PC-3 (cell line): ENCODE data around the gene ZNF780B. TPM values are rescaled to one million over a fixed set of nuclear protein-coding genes. Genes with fewer than 3 reads are reported as not detected.

ENCODE experiments used
- ATAC-seq: fragments of 200-7000 bp; cut with Tn5 transposase; 2 replicates; pipeline ENCODE4 v1.9.1; 2020; ENCODE audit warnings: mild to moderate bottlenecking, moderate library complexity
- BruUV-seq: library from RNA; stranded (reverse); fragments of 400-500 nt; replicated peaks from 2 replicates; lab custom pipeline; 2021; lab: Mats Ljungman, UMichigan
- CTCF ChIA-PET: fragments of 300-600 bp; sonication (Branson Sonifier 250); formaldehyde crosslinking; loops from one replicate; lab custom pipeline; 2022; ENCODE audit warnings: antibody characterized with exemption; lab: Charles Lee
- POLR2A ChIA-PET: fragments of 300-600 bp; sonication (Branson Sonifier 250); formaldehyde crosslinking; loops from one replicate; lab custom pipeline; 2022; ENCODE audit warnings: antibody characterized with exemption; ENCODE audit not compliant: unreplicated experiment; lab: Charles Lee
- DNase-seq: peaks from one replicate; pipeline ENCODE4 v3.0.0-alpha.2; 2015
- H2AFZ ChIP-seq: fragments of 300-600 bp; sonication (generic); 2 replicates; pipeline ENCODE4 v1.6.0; 2016; ENCODE audit warnings: antibody characterized with exemption, low read length
- H3F3A ChIP-seq: fragments of 300-600 bp; sonication (generic); one replicate; pipeline ENCODE4 v1.6.0; 2017; ENCODE audit warnings: antibody characterized with exemption, low read length, control low read depth, mild to moderate bottlenecking; ENCODE audit not compliant: unreplicated experiment
- H3K27ac ChIP-seq: fragments of 300-600 bp; sonication (generic); 2 replicates; pipeline ENCODE4 v1.5.1; 2016; ENCODE audit warnings: mild to moderate bottlenecking, low read length
- H3K27me3 ChIP-seq: fragments of 300-600 bp; sonication (generic); 2 replicates; pipeline ENCODE4 v1.6.1; 2016; ENCODE audit warnings: low read length, mixed read lengths
- H3K36me3 ChIP-seq: fragments of 300-600 bp; sonication (generic); 2 replicates; pipeline ENCODE4 v1.6.1; 2016; ENCODE audit warnings: low read depth, mixed run types, low read length, mixed read lengths
- H3K4me1 ChIP-seq: fragments of 300-600 bp; sonication (generic); 2 replicates; pipeline ENCODE4 v1.5.1; 2016; ENCODE audit warnings: low read length; ENCODE audit not compliant: insufficient read depth
- H3K4me2 ChIP-seq: fragments of 300-600 bp; sonication (generic); 2 replicates; pipeline ENCODE4 v1.6.0; 2016; ENCODE audit warnings: low read length
- H3K4me3 ChIP-seq: fragments of 300-600 bp; sonication (generic); 2 replicates; pipeline ENCODE4 v1.5.1; 2016; ENCODE audit warnings: mild to moderate bottlenecking, low read length, mixed read lengths
- H3K79me2 ChIP-seq: fragments of 300-600 bp; sonication (generic); 2 replicates; pipeline ENCODE4 v1.6.1; 2017; ENCODE audit warnings: low read length, mixed read lengths
- H3K9ac ChIP-seq: fragments of 300-600 bp; sonication (generic); 2 replicates; pipeline ENCODE4 v1.6.0; 2016; ENCODE audit warnings: mild to moderate bottlenecking, low read length
- H3K9me2 ChIP-seq: fragments of 300-600 bp; sonication (generic); replicated peaks from 2 replicates; pipeline ENCODE4 v1.6.1; 2016; ENCODE audit warnings: mixed run types, low read length, mixed read lengths
- H3K9me3 ChIP-seq: fragments of 300-600 bp; sonication (generic); 2 replicates; pipeline ENCODE4 v1.6.1; 2016; ENCODE audit warnings: low read length, mixed read lengths
- H4K20me1 ChIP-seq: fragments of 300-600 bp; sonication (generic); 2 replicates; pipeline ENCODE4 v1.6.1; 2016; ENCODE audit warnings: low read length, mixed read lengths
- CTCF ChIP-seq: fragments of 300-600 bp; sonication (generic); conservative IDR thresholded peaks from 2 replicates; pipeline ENCODE4 v1.5.1; 2017; ENCODE audit warnings: antibody characterized with exemption, low read depth, mild to moderate bottlenecking, low read length
- EZH2 ChIP-seq: fragments of 300-600 bp; sonication (generic); IDR thresholded peaks from one replicate; pipeline ENCODE4 v1.6.1; 2017; ENCODE audit warnings: antibody characterized with exemption, mild to moderate bottlenecking, low read length; ENCODE audit not compliant: unreplicated experiment
- EZH2phosphoT487 ChIP-seq: fragments of 300-600 bp; sonication (generic); IDR thresholded peaks from 2 replicates; pipeline ENCODE4 v1.6.1; 2018; ENCODE audit warnings: mild to moderate bottlenecking, antibody characterized with exemption, low read length, borderline replicate concordance
- intact Hi-C: fragments of 100-400 bp; cut with micrococcal nuclease; formaldehyde crosslinking; loops from 2 replicates; pipeline ENCODE4 v1.9.0; 2023
- total RNA-seq: library from RNA; depleted of rRNA; stranded (reverse); fragments of >200 nt; gene quantifications from 2 replicates; pipeline ENCODE4 v1.2.3, GENCODE V29; 2014

Gene ZNF780B
- total RNA-seq, 1 experiment from 2014 or later, result 7.1 TPM

- DNase-seq, result no peak
- ATAC-seq, result no peak
- ChIA-PET CTCF (no interaction called here), POLR2A (no interaction called here)
- peak overlapping the region; percentile 92 for H3K4me2 ChIP-seq
- H2AFZ ChIP-seq, result no peak overlapping the region
- H3K9me2 ChIP-seq, result no peaks in the 10 kb centered on the region
- peaks cover 13% of the 10 kb centered on the region for H3K79me2 ChIP-seq
- H3K27ac ChIP-seq, result peak overlapping the region; percentile 90; the same call in 1 of the 2 replicates
- TF ChIP-seq EZH2, result no peak
- no peak for TF ChIP-seq CTCF
- no peak for TF ChIP-seq EZH2phosphoT487
- H3F3A ChIP-seq, result no peaks in the 10 kb centered on the region
- H3K36me3 ChIP-seq, result peaks cover 7% of the 10 kb centered on the region; the same call in 1 of the 2 replicates
- no peaks in the 10 kb centered on the region for H3K27me3 ChIP-seq
- H3K9me3 ChIP-seq, result no peaks in the 10 kb centered on the region
- H3K4me1 ChIP-seq, result peaks cover 19% of the 10 kb centered on the region
- intact Hi-C loops, result no loop called here
- peak overlapping the region; percentile 93 for H3K9ac ChIP-seq
- H3K4me3 ChIP-seq, result peak overlapping the region; percentile 89
- no TSS peak for BruUV-seq
- H4K20me1 ChIP-seq, result no peaks in the 10 kb centered on the region
Measured at GRCh38 chr19:39995794-39996193, 60.2 kb downstream of the ZNF780B start.

GRCh38 chr19:39994361-39994760 lies 61.7 kb downstream of the ZNF780B start:
- Histone ChIP-seq H3K4me3 (no peak overlapping the region), H3K79me2 (peaks cover 13% of the 10 kb centered on the region), H4K20me1 (no peaks in the 10 kb centered on the region), H3K27me3 (no peaks in the 10 kb centered on the region), H2AFZ (no peak overlapping the region), H3K36me3 (peaks cover 7% of the 10 kb centered on the region; the same call in 1 of the 2 replicates), H3K9me2 (no peaks in the 10 kb centered on the region), H3F3A (no peaks in the 10 kb centered on the region), H3K9ac (no peak overlapping the region), H3K4me1 (peaks cover 19% of the 10 kb centered on the region), H3K27ac (no peak overlapping the region), H3K4me2 (no peak overlapping the region), H3K9me3 (no peaks in the 10 kb centered on the region)
- intact Hi-C loops, result no loop called here
- TF ChIP-seq EZH2phosphoT487 (no peak), EZH2 (no peak), CTCF (no peak)
- POLR2A ChIA-PET, result no interaction called here
- no TSS peak for BruUV-seq
- CTCF ChIA-PET, result no interaction called here
- DNase-seq, result no peak
- ATAC-seq, result no peak

GRCh38 chr19:39993605-39994004 lies 62.4 kb downstream of the ZNF780B start:
- Histone ChIP-seq H3K79me2 (peaks cover 17% of the 10 kb centered on the region), H3K36me3 (peaks cover 7% of the 10 kb centered on the region; the same call in 1 of the 2 replicates), H3K9ac (no peak overlapping the region), H3K9me3 (no peaks in the 10 kb centered on the region), H3K9me2 (no peaks in the 10 kb centered on the region), H3K4me1 (peaks cover 19% of the 10 kb centered on the region), H3F3A (no peaks in the 10 kb centered on the region), H3K4me2 (no peak overlapping the region), H4K20me1 (no peaks in the 10 kb centered on the region), H3K4me3 (no peak overlapping the region), H3K27ac (no peak overlapping the region), H3K27me3 (no peaks in the 10 kb centered on the region), H2AFZ (no peak overlapping the region)
- ATAC-seq (no peak), DNase-seq (no peak)
- BruUV-seq, result no TSS peak
- ChIA-PET POLR2A (no interaction called here), CTCF (no interaction called here)
- TF ChIP-seq CTCF (no peak), EZH2phosphoT487 (no peak), EZH2 (no peak)
- intact Hi-C loops, result no loop called here
